Fibroblast of lung (primary cell): Measurements from ENCODE around the gene SIM1.

Source experiments
- CTCF ChIP-seq, 2 donors: IDR thresholded peaks in 1 of 2; conservative IDR thresholded peaks in 1 of 2; 1 replicate in 1 of 2; 2 replicates in 1 of 2; pipeline ENCODE4 v1.5.1; 2011 to 2012; ENCODE audit warnings: low read length in 2 of 2, control low read depth in 1 of 2, inconsistent platforms in 1 of 2, low read depth in 1 of 2, mild to moderate bottlenecking in 1 of 2
- EZH2 ChIP-seq: IDR thresholded peaks from 2 replicates; pipeline ENCODE4 v1.5.1; 2012; ENCODE audit warnings: low read length, control low read depth, mild to moderate bottlenecking; ENCODE audit errors: missing control alignments

- TF ChIP-seq CTCF (conservative IDR thresholded peaks at IDR 0.05 in 1 of 2, IDR thresholded peaks at IDR 0.05 in 1 of 2; ENCODE audit: low read depth in 1 of 2, low read length in 2 of 2) (no peak), EZH2 (peak; percentile 77)
These were observed 10.8 kb downstream of the SIM1 start for GRCh38 chr6:100453701-100454521.
